Esophagus muscularis mucosa (tissue), 4 donors: ENCODE data around the gene GLT1D1. TPM values are rescaled to one million over a fixed set of nuclear protein-coding genes. Genes with fewer than 3 reads are reported as not detected.

Source experiments
- DNase-seq: peaks from one replicate; pipeline ENCODE4 v3.0.0-alpha.2; 2017; ENCODE audit errors: extremely low spot score
- H3K27ac ChIP-seq, 4 donors: fragments of 200-600 bp; sonication (generic); replicated peaks in 1 of 4; 1 replicate in 3 of 4; 2 replicates in 1 of 4; pipeline ENCODE4 v1.5.1; 2016 to 2019; ENCODE audit warnings: mild to moderate bottlenecking in 1 of 4
- H3K27me3 ChIP-seq, 4 donors: fragments of 200-600 bp; sonication (generic); one replicate each; pipeline versions ENCODE4 v1.5.1 to v1.6.0; 2016 to 2019
- H3K36me3 ChIP-seq, 4 donors: fragments of 200-600 bp; sonication (generic); one replicate each; pipeline ENCODE4 v1.5.1; 2016 to 2019
- H3K4me1 ChIP-seq, 4 donors: fragments of 200-600 bp; sonication (generic); one replicate each; pipeline ENCODE4 v1.5.1; 2016 to 2019
- H3K4me3 ChIP-seq, 4 donors: fragments of 200-600 bp; sonication (generic); 1 replicate in 2 of 4; 2 replicates in 2 of 4; pipeline ENCODE4 v1.5.1; 2016 to 2019; ENCODE audit warnings: mild to moderate bottlenecking in 4 of 4, moderate library complexity in 1 of 4
- H3K9me3 ChIP-seq, 4 donors: fragments of 200-600 bp; sonication (generic); 1 replicate in 3 of 4; 2 replicates in 1 of 4; pipeline ENCODE4 v1.5.1; 2016 to 2019
- EP300 ChIP-seq: sonication (generic); formaldehyde crosslinking; IDR thresholded peaks from one replicate; pipeline ENCODE4 v1.6.1; 2017; ENCODE audit warnings: antibody characterized with exemption
- POLR2A ChIP-seq: fragments of 450-650 bp; IDR thresholded peaks from one replicate; pipeline ENCODE4 v1.6.1; 2017; ENCODE audit warnings: antibody characterized with exemption, moderate library complexity, mild to moderate bottlenecking, low read depth
- POLR2AphosphoS5 ChIP-seq, 2 donors: sonication (generic); formaldehyde crosslinking; IDR thresholded peaks; one replicate each; pipeline ENCODE4 v1.6.1; 2017; ENCODE audit warnings: antibody characterized with exemption in 2 of 2
- WGBS: methylation state at CpG from one replicate; pipeline ENCODE4 v1.1.5; 2018; 5-methylcytosine and 5-hydroxymethylcytosine counted together
- intact Hi-C: fragments of 100-400 bp; cut with DNase I; formaldehyde crosslinking; loops from one replicate; pipeline ENCODE4 v1.15.1; 2023
- total RNA-seq, 4 donors: library from RNA; depleted of rRNA; stranded (reverse); fragments of >200 nt; gene quantifications; one replicate each; pipeline versions ENCODE4 v1.1.0 to v1.2.1, GENCODE V29; 2016
- TF ChIP-seq, protein P1 (sequence below), 3 experiments: fragments of 200-600 bp in 2 of 3; fragments of 450-650 bp in 1 of 3; sonication (generic) in 2 of 3; IDR thresholded peaks; one replicate each; pipeline ENCODE4 v1.5.1; 2017 to 2019; ENCODE audit warnings: antibody characterized with exemption in 3 of 3, mild to moderate bottlenecking in 2 of 3, moderate library complexity in 1 of 3

The GLT1D1 gene
- total RNA-seq, 4 donors from 2014 or later = under 0.01 to 1.5 (median 0.32) TPM

GRCh38 chr12:128853600-128854197 lies 421 bp downstream of the GLT1D1 start:
- peaks cover 0 to 13% (median 7%) of the 10 kb centered on the region in 4 donors for H3K4me1 ChIP-seq
- intact Hi-C loops = no loop called here
- no peak overlapping the region for H3K27ac ChIP-seq
- no peaks in the 10 kb centered on the region for H3K9me3 ChIP-seq
- no peak for TF ChIP-seq EP300
- TF ChIP-seq POLR2A = no peak
- TF ChIP-seq POLR2AphosphoS5 (IDR thresholded peaks at IDR 0.05) = no peak
- TF ChIP-seq, protein P1, sequence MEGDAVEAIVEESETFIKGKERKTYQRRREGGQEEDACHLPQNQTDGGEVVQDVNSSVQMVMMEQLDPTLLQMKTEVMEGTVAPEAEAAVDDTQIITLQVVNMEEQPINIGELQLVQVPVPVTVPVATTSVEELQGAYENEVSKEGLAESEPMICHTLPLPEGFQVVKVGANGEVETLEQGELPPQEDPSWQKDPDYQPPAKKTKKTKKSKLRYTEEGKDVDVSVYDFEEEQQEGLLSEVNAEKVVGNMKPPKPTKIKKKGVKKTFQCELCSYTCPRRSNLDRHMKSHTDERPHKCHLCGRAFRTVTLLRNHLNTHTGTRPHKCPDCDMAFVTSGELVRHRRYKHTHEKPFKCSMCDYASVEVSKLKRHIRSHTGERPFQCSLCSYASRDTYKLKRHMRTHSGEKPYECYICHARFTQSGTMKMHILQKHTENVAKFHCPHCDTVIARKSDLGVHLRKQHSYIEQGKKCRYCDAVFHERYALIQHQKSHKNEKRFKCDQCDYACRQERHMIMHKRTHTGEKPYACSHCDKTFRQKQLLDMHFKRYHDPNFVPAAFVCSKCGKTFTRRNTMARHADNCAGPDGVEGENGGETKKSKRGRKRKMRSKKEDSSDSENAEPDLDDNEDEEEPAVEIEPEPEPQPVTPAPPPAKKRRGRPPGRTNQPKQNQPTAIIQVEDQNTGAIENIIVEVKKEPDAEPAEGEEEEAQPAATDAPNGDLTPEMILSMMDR (IDR thresholded peaks at IDR 0.05) = no peak
- H3K4me3 ChIP-seq = peak overlapping the region; percentile 15 to 44 (median 27)
- H3K36me3 ChIP-seq = no peaks in the 10 kb centered on the region
- peaks cover 3 to 41% (median 9%) of the 10 kb centered on the region in 4 donors for H3K27me3 ChIP-seq
- DNase-seq = no peak
- WGBS = under 1% methylated on average over 29 of the region's 74 CpGs

- H3K27ac ChIP-seq = no peak overlapping the region
- H3K36me3 ChIP-seq = no peaks in the 10 kb centered on the region
- H3K9me3 ChIP-seq = no peaks in the 10 kb centered on the region
- no peak for DNase-seq
- intact Hi-C loops = no loop called here
- WGBS = 87% methylated on average over 9 of the region's 9 CpGs
- no peak overlapping the region for H3K4me3 ChIP-seq
- peaks cover 0 to 13% (median 7%) of the 10 kb centered on the region in 4 donors for H3K4me1 ChIP-seq
- TF ChIP-seq, protein P1 (IDR thresholded peaks at IDR 0.05) = no peak
- no peak for TF ChIP-seq POLR2A
- TF ChIP-seq POLR2AphosphoS5 (IDR thresholded peaks at IDR 0.05) = no peak
- no peak for TF ChIP-seq EP300
- H3K27me3 ChIP-seq = peaks cover 3 to 41% (median 9%) of the 10 kb centered on the region in 4 donors
These were observed 2.9 kb downstream of the GLT1D1 start for GRCh38 chr12:128856035-128856790.

DNA sequence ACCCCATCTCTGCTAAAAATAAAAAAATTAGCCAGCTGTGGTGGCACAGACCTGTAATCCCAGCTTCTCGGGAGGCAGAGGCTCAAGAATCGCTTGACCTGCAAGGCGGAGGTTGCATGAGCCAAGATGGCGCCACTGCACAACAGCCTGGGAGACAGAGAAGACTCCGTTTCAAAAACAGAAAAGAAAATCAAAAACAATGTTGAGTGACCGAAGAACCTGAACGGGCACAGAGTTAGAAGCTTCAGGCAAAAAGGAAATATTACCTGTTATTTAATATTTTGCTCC lies 3.5 kb downstream of the GLT1D1 start:
- no peaks in the 10 kb centered on the region for H3K36me3 ChIP-seq
- H3K9me3 ChIP-seq = no peaks in the 10 kb centered on the region
- no peak overlapping the region for H3K4me3 ChIP-seq
- intact Hi-C loops = no loop called here
- no peak for DNase-seq
- WGBS = 94% methylated on average over 7 of the region's 7 CpGs
- H3K27me3 ChIP-seq = peaks cover 3 to 41% (median 9%) of the 10 kb centered on the region in 4 donors
- H3K4me1 ChIP-seq = peaks cover 0 to 13% (median 7%) of the 10 kb centered on the region in 4 donors
- TF ChIP-seq EP300 (no peak), POLR2A (no peak), POLR2AphosphoS5 (IDR thresholded peaks at IDR 0.05) (no peak)
- TF ChIP-seq, protein P1 (IDR thresholded peaks at IDR 0.05) = no peak
- no peak overlapping the region for H3K27ac ChIP-seq

- Histone ChIP-seq H3K36me3 (no peaks in the 10 kb centered on the region), H3K27ac (no peak overlapping the region), H3K4me1 (peaks cover 0 to 13% (median 7%) of the 10 kb centered on the region in 4 donors), H3K4me3 (no peak overlapping the region), H3K27me3 (peaks cover 3 to 37% (median 9%) of the 10 kb centered on the region in 4 donors), H3K9me3 (no peaks in the 10 kb centered on the region)
- WGBS = 74% methylated on average over 9 of the region's 9 CpGs
- intact Hi-C loops = no loop called here
- no peak for DNase-seq
- no peak for TF ChIP-seq EP300
- no peak for TF ChIP-seq POLR2AphosphoS5 (IDR thresholded peaks at IDR 0.05)
- TF ChIP-seq, protein P1 (IDR thresholded peaks at IDR 0.05) = no peak
- TF ChIP-seq POLR2A = no peak
These were observed 4.0 kb downstream of the GLT1D1 start for GRCh38 chr12:128857133-128857763.
